Stimulated activated CD4-positive, alpha-beta T cell treated with anti-CD3 and anti-CD28 coated beads, Interleukin-1b, Interleukin-23, amount 100 ng/mL, for 4 hours (primary cell): ENCODE results near the gene KRTAP10-9.
A peak's percentile ranks its signal among the peaks of the same experiment; 100 is the strongest.
"Not testable (repeated sequence)": the region's sequence is repeated elsewhere in the genome, so short reads cannot be mapped to it uniquely, and the experiment has no call there.

Experiments
- DNase-seq, 2 donors: peaks; one replicate each; pipeline ENCODE4 v3.0.0-alpha.2; 2020; ENCODE audit warnings: low read depth in 2 of 2

The KRTAP10-9 gene

GRCh38 chr21:44614961-44615391, 11.9 kb upstream of the KRTAP10-9 start:
- no peak for DNase-seq

GRCh38 chr21:44615466-44615865, 11.4 kb upstream of the KRTAP10-9 start:
- no peak for DNase-seq

GRCh38 chr21:44615911-44616590, 10.8 kb upstream of the KRTAP10-9 start:
- DNase-seq, result no peak

- no peak for DNase-seq
These were observed 10.3 kb upstream of the KRTAP10-9 start for GRCh38 chr21:44616591-44616926.

GRCh38 chr21:44617071-44617501, 9.8 kb upstream of the KRTAP10-9 start:
- no peak for DNase-seq

- DNase-seq, result no peak
These were observed 8.4 kb upstream of the KRTAP10-9 start for GRCh38 chr21:44618504-44618903.

- DNase-seq, result peak; percentile 23 to 53
These were observed 8.0 kb upstream of the KRTAP10-9 start for GRCh38 chr21:44618909-44619308.

- no peak for DNase-seq
These were observed 7.0 kb upstream of the KRTAP10-9 start for GRCh38 chr21:44619886-44620285.

- DNase-seq, result no peak
These were observed 3.3 kb upstream of the KRTAP10-9 start for GRCh38 chr21:44623575-44623974.

GRCh38 chr21:44625756-44626155, 1.1 kb upstream of the KRTAP10-9 start:
- DNase-seq, result no peak

GRCh38 chr21:44626262-44626661, 631 bp upstream of the KRTAP10-9 start:
- DNase-seq, result no peak

GRCh38 chr21:44627181-44627822, 409 bp downstream of the KRTAP10-9 start:
- DNase-seq, result not testable (repeated sequence)

- not testable (repeated sequence) for DNase-seq
These were observed 939 bp downstream of the KRTAP10-9 start for GRCh38 chr21:44627831-44628233.

GRCh38 chr21:44628707-44629391, 2.0 kb downstream of the KRTAP10-9 start:
- no peak for DNase-seq

- DNase-seq, result no peak
These were observed 3.5 kb downstream of the KRTAP10-9 start for GRCh38 chr21:44630440-44630839.

- DNase-seq, result no peak
These were observed 5.2 kb downstream of the KRTAP10-9 start for GRCh38 chr21:44632067-44632466.

- DNase-seq, result no peak
These were observed 9.5 kb downstream of the KRTAP10-9 start for GRCh38 chr21:44636209-44637017.

- DNase-seq, result no peak
These were observed 10.3 kb downstream of the KRTAP10-9 start, which contains the start of gene KRTAP10-10 for GRCh38 chr21:44637018-44637850. TSS of gene KRTAP10-10 (plus strand) at chr21:44637356. CDS start at chr21:44637418, 62 bp downstream.

GRCh38 chr21:44637851-44638348, 11.0 kb downstream of the KRTAP10-9 start:
- not testable (repeated sequence) for DNase-seq

- not testable (repeated sequence) for DNase-seq
These were observed 11.8 kb downstream of the KRTAP10-9 start for GRCh38 chr21:44638506-44639330.
